ENCODE measurements around the gene FOXF1.

DNA sequence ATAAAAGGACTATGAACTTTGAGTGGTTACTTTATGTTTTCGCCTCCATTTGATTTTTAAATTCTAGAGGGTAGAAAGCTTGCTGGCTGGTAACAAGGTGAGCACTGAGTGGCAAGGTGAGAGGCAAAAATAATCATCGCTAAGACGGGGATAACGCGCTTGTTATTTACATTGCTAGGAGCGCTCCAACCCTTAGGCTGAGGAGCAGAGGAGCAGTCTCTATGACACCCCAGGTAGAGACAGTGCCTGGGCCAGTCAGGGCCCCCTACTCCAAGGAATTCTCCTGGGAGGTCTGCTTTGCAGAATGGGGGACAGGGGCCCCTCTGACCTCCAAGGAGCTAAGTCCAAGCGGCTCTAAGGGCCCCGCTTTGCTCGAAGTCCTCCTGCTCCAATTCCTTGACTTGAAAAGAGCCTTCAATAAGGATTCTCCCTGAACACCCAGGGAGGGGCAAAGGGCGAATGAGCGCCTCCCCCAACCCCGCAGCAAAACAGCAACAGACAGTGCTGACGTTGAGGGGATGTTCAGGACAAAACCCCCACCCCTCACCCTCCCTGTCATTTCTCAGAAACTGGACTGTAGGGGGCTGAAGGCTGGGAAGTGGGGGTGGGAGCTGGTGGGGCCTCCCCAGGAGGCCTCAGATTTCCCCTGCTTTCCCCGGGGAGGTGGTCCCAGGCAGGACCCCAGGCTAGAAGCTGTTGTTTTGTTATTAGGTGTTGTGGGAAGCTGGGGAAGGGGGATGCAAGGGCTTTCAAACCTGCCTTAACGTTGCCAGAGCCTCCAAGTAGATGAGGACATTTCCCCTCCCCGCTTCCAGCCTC, 10.2 kb upstream of the FOXF1 start:
- TF ChIP-seq, protein P1, sequence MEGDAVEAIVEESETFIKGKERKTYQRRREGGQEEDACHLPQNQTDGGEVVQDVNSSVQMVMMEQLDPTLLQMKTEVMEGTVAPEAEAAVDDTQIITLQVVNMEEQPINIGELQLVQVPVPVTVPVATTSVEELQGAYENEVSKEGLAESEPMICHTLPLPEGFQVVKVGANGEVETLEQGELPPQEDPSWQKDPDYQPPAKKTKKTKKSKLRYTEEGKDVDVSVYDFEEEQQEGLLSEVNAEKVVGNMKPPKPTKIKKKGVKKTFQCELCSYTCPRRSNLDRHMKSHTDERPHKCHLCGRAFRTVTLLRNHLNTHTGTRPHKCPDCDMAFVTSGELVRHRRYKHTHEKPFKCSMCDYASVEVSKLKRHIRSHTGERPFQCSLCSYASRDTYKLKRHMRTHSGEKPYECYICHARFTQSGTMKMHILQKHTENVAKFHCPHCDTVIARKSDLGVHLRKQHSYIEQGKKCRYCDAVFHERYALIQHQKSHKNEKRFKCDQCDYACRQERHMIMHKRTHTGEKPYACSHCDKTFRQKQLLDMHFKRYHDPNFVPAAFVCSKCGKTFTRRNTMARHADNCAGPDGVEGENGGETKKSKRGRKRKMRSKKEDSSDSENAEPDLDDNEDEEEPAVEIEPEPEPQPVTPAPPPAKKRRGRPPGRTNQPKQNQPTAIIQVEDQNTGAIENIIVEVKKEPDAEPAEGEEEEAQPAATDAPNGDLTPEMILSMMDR (IDR thresholded peaks at IDR 0.05) = no peak
- no peak for TF ChIP-seq POLR2A (IDR thresholded peaks at IDR 0.05)

Data from testis (tissue), 2 donors.